Right lobe of liver (tissue), 4 donors: ENCODE measurements around the gene TTC12.

Source experiments
- CTCF ChIP-seq, 4 donors: fragments of 200-600 bp in 3 of 4; fragments of 450-650 bp in 1 of 4; IDR thresholded peaks; one replicate each; pipeline versions ENCODE4 v1.5.1 to v1.8.0; 2016 to 2022; ENCODE audit warnings: antibody characterized with exemption in 4 of 4, mild to moderate bottlenecking in 2 of 4
- POLR2A ChIP-seq: fragments of 450-650 bp; IDR thresholded peaks from one replicate; pipeline ENCODE4 v1.6.1; 2017; ENCODE audit warnings: antibody characterized with exemption, mild to moderate bottlenecking
- donor health status: DM: no; HTN: no; CAD: no.
- donor health status: DM: no; HTN: no; CAD: no.
- donor health status: DM: no; HTN: yes; CAD: no.

GRCh38 chr11:113332638-113333329, 18.4 kb downstream of the TTC12 start:
- no peak for TF ChIP-seq CTCF (IDR thresholded peaks at IDR 0.05)
- TF ChIP-seq POLR2A = no peak
